HS-5 (cell line): ENCODE measurements around the gene OR4A47.
"Not testable (repeated sequence)": the region's sequence is repeated elsewhere in the genome, so short reads cannot be mapped to it uniquely, and the experiment has no call there.

Source experiments
- DNase-seq: peaks from one replicate; pipeline ENCODE4 v3.0.0-alpha.2; 2012; ENCODE audit warnings: low read depth

The OR4A47 gene

GRCh38 chr11:48488493-48488892 lies at the start of gene OR4A47:
OR4A47 (plus strand) TSS chr11:48488793; CDS start chr11:48488793, 0 bp downstream.
- not testable (repeated sequence) for DNase-seq

- DNase-seq, result not testable (repeated sequence)
Observed at GRCh38 chr11:48455909-48456308, 32.7 kb upstream of the OR4A47 start.

- not testable (repeated sequence) for DNase-seq
Observed at GRCh38 chr11:48473966-48474365, 14.6 kb upstream of the OR4A47 start.

- not testable (repeated sequence) for DNase-seq
Observed at GRCh38 chr11:48474703-48475102, 13.9 kb upstream of the OR4A47 start.

GRCh38 chr11:48506169-48506568 lies 17.6 kb downstream of the OR4A47 start:
- not testable (repeated sequence) for DNase-seq

- DNase-seq, result no peak
Observed at GRCh38 chr11:48538991-48539390, 50.4 kb downstream of the OR4A47 start.
